H9 (cell line): ENCODE measurements around the gene OCLN. TPM values are rescaled to one million over a fixed set of nuclear protein-coding genes. Genes with fewer than 3 reads are reported as not detected.
A peak's percentile ranks its signal among the peaks of the same experiment; 100 is the strongest.

Experiments
- DNase-seq: peaks from one replicate; pipeline ENCODE4 v3.0.0-alpha.2; 2017
- H2AFZ ChIP-seq: one replicate; pipeline ENCODE4 v1.6.1; 2013; ENCODE audit warnings: mild to moderate bottlenecking, low read length, control low read depth, moderate library complexity
- H2AK5ac ChIP-seq: 2 replicates; pipeline ENCODE4 v1.6.1; 2013; ENCODE audit warnings: low read length, control low read depth, mixed read lengths; ENCODE audit not compliant: insufficient read length
- H2BK120ac ChIP-seq: one replicate; pipeline ENCODE4 v1.6.1; 2013; ENCODE audit warnings: low read depth, mild to moderate bottlenecking, low read length, control low read depth, inconsistent platforms; ENCODE audit not compliant: poor library complexity, severe bottlenecking
- H2BK12ac ChIP-seq: 2 replicates; pipeline ENCODE4 v1.6.1; 2013; ENCODE audit warnings: low read length, control low read depth, mixed read lengths, low read depth; ENCODE audit not compliant: insufficient read length
- H2BK15ac ChIP-seq: 2 replicates; pipeline ENCODE4 v1.6.1; 2013; ENCODE audit warnings: low read depth, low read length, control low read depth
- H2BK20ac ChIP-seq: one replicate; pipeline ENCODE4 v1.6.1; 2013; ENCODE audit warnings: low read depth, mild to moderate bottlenecking, low read length, control low read depth, inconsistent platforms; ENCODE audit not compliant: poor library complexity, severe bottlenecking
- H2BK5ac ChIP-seq: 2 replicates; pipeline ENCODE4 v1.6.1; 2013; ENCODE audit warnings: low read length, control low read depth, mixed read lengths; ENCODE audit not compliant: insufficient read length
- H3K14ac ChIP-seq: 2 replicates; pipeline ENCODE4 v1.6.1; 2013; ENCODE audit warnings: low read length, control low read depth; ENCODE audit not compliant: insufficient read depth
- H3K18ac ChIP-seq: 2 replicates; pipeline ENCODE4 v1.6.1; 2013; ENCODE audit warnings: low read depth, mild to moderate bottlenecking, mixed read lengths, low read length, control low read depth; ENCODE audit not compliant: insufficient read length
- H3K23ac ChIP-seq: 2 replicates; pipeline ENCODE4 v1.6.1; 2013; ENCODE audit warnings: low read length, control low read depth, mixed read lengths, low read depth; ENCODE audit not compliant: insufficient read length
- H3K23me2 ChIP-seq: 2 replicates; pipeline ENCODE4 v1.6.1; 2013; ENCODE audit warnings: low read depth, mild to moderate bottlenecking, mixed read lengths, low read length, control low read depth; ENCODE audit not compliant: insufficient read length, poor library complexity, severe bottlenecking
- H3K27ac ChIP-seq: 2 replicates; pipeline ENCODE4 v1.5.1; 2013; ENCODE audit warnings: low read length, control low read depth, mixed read lengths, low read depth; ENCODE audit not compliant: insufficient read length
- H3K27me3 ChIP-seq: 2 replicates; pipeline ENCODE4 v1.6.1; 2013; ENCODE audit warnings: low read length, control low read depth, inconsistent platforms; ENCODE audit not compliant: insufficient read depth
- H3K4ac ChIP-seq: 2 replicates; pipeline ENCODE4 v1.6.1; 2013; ENCODE audit warnings: low read depth, mild to moderate bottlenecking, control low read depth, inconsistent platforms, low read length, moderate library complexity
- H3K4me1 ChIP-seq: 2 replicates; pipeline ENCODE4 v1.6.1; 2013; ENCODE audit warnings: low read length, control low read depth, inconsistent platforms; ENCODE audit not compliant: insufficient read depth
- H3K4me2 ChIP-seq: 2 replicates; pipeline ENCODE4 v1.6.1; 2013; ENCODE audit warnings: low read length, control low read depth, mixed read lengths; ENCODE audit not compliant: insufficient read length, insufficient read depth
- H3K56ac ChIP-seq: 2 replicates; pipeline ENCODE4 v1.6.1; 2013; ENCODE audit warnings: low read depth, mild to moderate bottlenecking, mixed read lengths, low read length, control low read depth; ENCODE audit not compliant: insufficient read length
- H3K79me1 ChIP-seq: 2 replicates; pipeline ENCODE4 v1.6.1; 2013; ENCODE audit warnings: low read depth, mild to moderate bottlenecking, moderate library complexity, low read length, control low read depth, inconsistent platforms; ENCODE audit not compliant: insufficient read depth, poor library complexity, severe bottlenecking
- H3K79me2 ChIP-seq: 2 replicates; pipeline ENCODE4 v1.6.1; 2013; ENCODE audit warnings: low read length, control low read depth, inconsistent platforms; ENCODE audit not compliant: insufficient read depth
- H3K9ac ChIP-seq: 2 replicates; pipeline ENCODE4 v1.6.1; 2013; ENCODE audit warnings: low read length, control low read depth, mixed read lengths; ENCODE audit not compliant: insufficient read length; ENCODE audit errors: extremely low read depth
- H3K9me3 ChIP-seq: one replicate; pipeline ENCODE4 v1.6.1; 2013; ENCODE audit warnings: low read depth, low read length, inconsistent platforms; ENCODE audit not compliant: control insufficient read depth
- H3T11ph ChIP-seq: one replicate; pipeline ENCODE4 v1.6.1; 2013; ENCODE audit warnings: mild to moderate bottlenecking, low read length, control low read depth, inconsistent platforms
- H4K20me1 ChIP-seq: one replicate; pipeline ENCODE4 v1.6.1; 2013; ENCODE audit not compliant: control insufficient read depth, insufficient read length, insufficient read depth
- H4K5ac ChIP-seq: 2 replicates; pipeline ENCODE4 v1.6.1; 2013; ENCODE audit warnings: low read depth, mild to moderate bottlenecking, mixed read lengths, low read length, control low read depth; ENCODE audit not compliant: insufficient read length
- H4K8ac ChIP-seq: replicated peaks from 2 replicates; pipeline ENCODE4 v1.6.1; 2013; ENCODE audit warnings: low read length, control low read depth, mixed read lengths, low read depth; ENCODE audit not compliant: insufficient read length
- H4K91ac ChIP-seq: 2 replicates; pipeline ENCODE4 v1.6.1; 2013; ENCODE audit warnings: low read depth, mild to moderate bottlenecking, moderate library complexity, mixed read lengths, low read length, control low read depth; ENCODE audit not compliant: insufficient read length
- H3K27ac Mint-ChIP-seq, 3 experiments: 2 replicates in 2 of 3; 3 replicates in 1 of 3; pipeline ENCODE4 v1.8.0; 2020 to 2021; ENCODE audit warnings: mixed read lengths in 3 of 3, mild to moderate bottlenecking in 1 of 3, moderate library complexity in 1 of 3
- H3K27me3 Mint-ChIP-seq: 2 replicates; pipeline ENCODE4 v1.8.0; 2021; ENCODE audit warnings: low read depth, mild to moderate bottlenecking, moderate library complexity, mixed read lengths
- H3K36me3 Mint-ChIP-seq, 3 experiments: 2 replicates in 2 of 3; 3 replicates in 1 of 3; pipeline ENCODE4 v1.8.0; 2020 to 2021; ENCODE audit warnings: low read depth in 3 of 3, mixed read lengths in 3 of 3; ENCODE audit not compliant: insufficient read depth in 1 of 3
- H3K4me1 Mint-ChIP-seq, 2 experiments: 2 replicates each; pipeline ENCODE4 v1.8.0; 2020; ENCODE audit warnings: mixed read lengths in 2 of 2
- H3K4me3 Mint-ChIP-seq, 2 experiments: 2 replicates in 1 of 2; 3 replicates in 1 of 2; pipeline ENCODE4 v1.8.0; 2020 to 2021; ENCODE audit warnings: mild to moderate bottlenecking in 2 of 2, mixed read lengths in 2 of 2, moderate library complexity in 1 of 2
- H3K9me3 Mint-ChIP-seq, 2 experiments: 2 replicates in 1 of 2; 3 replicates in 1 of 2; pipeline ENCODE4 v1.8.0; 2020; ENCODE audit warnings: mild to moderate bottlenecking in 2 of 2, mixed read lengths in 2 of 2, moderate library complexity in 1 of 2
- CTCF ChIP-seq: fragments of 200-600 bp; sonication (generic); conservative IDR thresholded peaks from 3 replicates; pipeline ENCODE4 v1.8.0; 2021; ENCODE audit warnings: antibody characterized with exemption, mild to moderate bottlenecking
- WGBS: extraction: QIAGEN DNeasy Blood & Tissue Kit; methylation state at CpG from one replicate; pipeline ENCODE4 v1.1.7; 2013; ENCODE audit warnings: missing lambda C conversion rate, low lambda C conversion rate, mixed read lengths; ENCODE audit not compliant: insufficient read length; ENCODE audit errors: extremely low coverage; 5-methylcytosine and 5-hydroxymethylcytosine counted together
- total RNA-seq: library from RNA; stranded (reverse); gene quantifications from 2 replicates; pipeline ENCODE4 v1.2.1, GENCODE V29; 2021

OCLN gene
- total RNA-seq, 1 experiment from 2014 or later, result 109 TPM

- no peak overlapping the region for H2BK15ac ChIP-seq
- no peaks in the 10 kb centered on the region for H3K27me3 ChIP-seq
- H2BK20ac ChIP-seq, result no peak overlapping the region
- H4K91ac ChIP-seq, result no peak overlapping the region
- peak overlapping the region; percentile 62 for H3K14ac ChIP-seq
- H3K79me2 ChIP-seq, result peaks cover 16% of the 10 kb centered on the region; the same call in 1 of the 2 replicates
- no peak overlapping the region for H2AK5ac ChIP-seq
- no peak overlapping the region for H4K5ac ChIP-seq
- no peaks in the 10 kb centered on the region for H4K20me1 ChIP-seq
- H3K4me1 Mint-ChIP-seq, result peaks cover 37% of the 10 kb centered on the region in 2 experiments
- H3K23me2 ChIP-seq, result peaks cover 13% of the 10 kb centered on the region
- no peaks in the 10 kb centered on the region for H3K79me1 ChIP-seq
- H3K4ac ChIP-seq, result no peak overlapping the region
- no peak overlapping the region for H3K56ac ChIP-seq
- no peak for DNase-seq
- no peak overlapping the region for H3K27ac ChIP-seq
- H3K18ac ChIP-seq, result peak overlapping the region; percentile 89
- peak overlapping the region; percentile 73 for H3K4me2 ChIP-seq
- no peak overlapping the region for H2BK12ac ChIP-seq
- H3K23ac ChIP-seq, result no peak overlapping the region
- H3K27ac Mint-ChIP-seq, result peak overlapping the region in 2 of 3 experiments; percentile 75 to 88; a peak in 2 of 7 replicates
- no peak overlapping the region for H4K8ac ChIP-seq
- WGBS, result no CpG with 5 or more reads among the region's 17 CpGs
- peak overlapping the region; percentile 16 for H2AFZ ChIP-seq
- H3K9me3 ChIP-seq, result no peaks in the 10 kb centered on the region
- H3T11ph ChIP-seq, result no peak overlapping the region
- no peak overlapping the region for H2BK5ac ChIP-seq
- no peaks in the 10 kb centered on the region; a peak in 1 of 5 replicates for H3K9me3 Mint-ChIP-seq
- TF ChIP-seq CTCF, result no peak
- no peak overlapping the region for H2BK120ac ChIP-seq
- H3K36me3 Mint-ChIP-seq, result no peaks in the 10 kb centered on the region; a peak in 1 of 7 replicates
- peaks cover 3% of the 10 kb centered on the region for H3K27me3 Mint-ChIP-seq
- peaks cover 4% of the 10 kb centered on the region; the same call in 1 of the 2 replicates for H3K4me1 ChIP-seq
- peak overlapping the region; percentile 90 to 91 for H3K4me3 Mint-ChIP-seq
- H3K9ac ChIP-seq, result peak overlapping the region; percentile 61
These were observed 676 bp upstream of the OCLN start for GRCh38 chr5:69491838-69492390.
